A673 (cell line): ENCODE data around the gene ITSN2. TPM values are rescaled to one million over a fixed set of nuclear protein-coding genes. Genes with fewer than 3 reads are reported as not detected.

Experiments used
- BruUV-seq: library from RNA; stranded (reverse); fragments of 400-500 nt; replicated peaks from 2 replicates; lab custom pipeline; 2021; lab: Mats Ljungman, UMichigan
- CTCF ChIA-PET: fragments of 300-600 bp; sonication (Branson Sonifier 250); formaldehyde crosslinking; loops from one replicate; lab custom pipeline; 2022; ENCODE audit warnings: antibody characterized with exemption; lab: Charles Lee
- POLR2A ChIA-PET: fragments of 300-600 bp; sonication (Branson Sonifier 250); formaldehyde crosslinking; loops from one replicate; lab custom pipeline; 2022; ENCODE audit warnings: antibody characterized with exemption; ENCODE audit not compliant: low non-redundant PET; lab: Charles Lee
- DNase-seq: peaks from one replicate; pipeline ENCODE4 v3.0.0-alpha.2; 2015; ENCODE audit warnings: low spot score
- H3K27ac ChIP-seq: fragments of 200-600 bp; sonication (generic); 2 replicates; pipeline ENCODE4 v1.5.1; 2016; ENCODE audit warnings: mixed run types, low read depth, mild to moderate bottlenecking, mixed read lengths, antibody characterized with exemption, low read length; ENCODE audit not compliant: poor library complexity, severe bottlenecking
- H3K27me3 ChIP-seq: fragments of 200-600 bp; sonication (generic); replicated peaks from 2 replicates; pipeline ENCODE4 v1.6.1; 2017; ENCODE audit warnings: mixed run types, low read depth, mild to moderate bottlenecking, mixed read lengths, antibody characterized with exemption, low read length; ENCODE audit not compliant: insufficient read depth, poor library complexity
- H3K36me3 ChIP-seq: fragments of 200-600 bp; sonication (generic); 2 replicates; pipeline ENCODE4 v1.6.1; 2016; ENCODE audit warnings: mixed run types, mild to moderate bottlenecking, mixed read lengths, antibody characterized with exemption, low read length; ENCODE audit not compliant: insufficient read depth, poor library complexity, severe bottlenecking
- H3K4me1 ChIP-seq: fragments of 200-600 bp; sonication (generic); 2 replicates; pipeline ENCODE4 v1.6.1; 2017; ENCODE audit warnings: mixed run types, mild to moderate bottlenecking, mixed read lengths, antibody characterized with exemption, low read length; ENCODE audit not compliant: insufficient read depth, poor library complexity, severe bottlenecking
- H3K4me3 ChIP-seq: fragments of 200-600 bp; sonication (generic); 2 replicates; pipeline ENCODE4 v1.5.1; 2016; ENCODE audit warnings: low read depth, mixed run types, mild to moderate bottlenecking, mixed read lengths, low read length; ENCODE audit not compliant: poor library complexity, severe bottlenecking
- H3K9me3 ChIP-seq: fragments of 200-600 bp; sonication (generic); 2 replicates; pipeline ENCODE4 v1.6.1; 2016; ENCODE audit warnings: mixed run types, low read depth, mild to moderate bottlenecking, mixed read lengths, antibody characterized with exemption, low read length; ENCODE audit not compliant: poor library complexity, severe bottlenecking
- EZH2 ChIP-seq: fragments of 200-600 bp; sonication (generic); IDR thresholded peaks from 2 replicates; pipeline ENCODE4 v1.6.1; 2017; ENCODE audit warnings: borderline replicate concordance, low read depth, mild to moderate bottlenecking, mixed read lengths, antibody characterized with exemption, low read length; ENCODE audit not compliant: poor library complexity, severe bottlenecking
- intact Hi-C: fragments of 100-400 bp; cut with micrococcal nuclease; formaldehyde crosslinking; loops from one replicate; pipeline ENCODE4 v1.10.0; 2022; ENCODE audit not compliant: unreplicated experiment
- total RNA-seq: library from RNA; stranded (reverse); gene quantifications from 2 replicates; pipeline ENCODE4 v1.2.3, GENCODE V29; 2021
- TF ChIP-seq, protein P1 (sequence below): fragments of 300-800, 200-600 bp; sonication (generic); conservative IDR thresholded peaks from 2 replicates; pipeline ENCODE4 v1.5.1; 2017; ENCODE audit warnings: low read depth, mild to moderate bottlenecking, antibody characterized with exemption, low read length, moderate library complexity, mixed read lengths

The ITSN2 gene
- total RNA-seq, 1 experiment from 2014 or later = 16.4 TPM

DNA sequence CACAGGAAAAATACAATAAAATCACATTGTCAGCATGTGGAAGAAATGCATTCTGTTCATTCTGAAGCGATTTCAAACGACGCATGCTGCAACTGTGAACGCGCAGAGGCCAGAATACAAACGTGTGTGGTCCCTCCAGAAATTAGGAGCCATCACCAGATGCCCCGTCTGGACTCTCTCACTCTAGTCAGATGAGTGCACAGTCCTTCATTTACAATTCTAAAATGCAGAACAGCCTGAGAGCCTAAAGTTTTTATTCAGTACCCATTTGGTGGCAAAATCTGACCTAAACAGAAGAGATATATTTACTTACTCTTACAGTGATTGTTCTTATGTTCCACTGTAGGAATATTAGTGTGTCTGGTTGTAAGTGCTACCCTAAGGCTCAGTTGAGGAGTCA is 148.9 kb downstream of the ITSN2 start:
- intact Hi-C loops = no loop called here
- TF ChIP-seq, protein P1, sequence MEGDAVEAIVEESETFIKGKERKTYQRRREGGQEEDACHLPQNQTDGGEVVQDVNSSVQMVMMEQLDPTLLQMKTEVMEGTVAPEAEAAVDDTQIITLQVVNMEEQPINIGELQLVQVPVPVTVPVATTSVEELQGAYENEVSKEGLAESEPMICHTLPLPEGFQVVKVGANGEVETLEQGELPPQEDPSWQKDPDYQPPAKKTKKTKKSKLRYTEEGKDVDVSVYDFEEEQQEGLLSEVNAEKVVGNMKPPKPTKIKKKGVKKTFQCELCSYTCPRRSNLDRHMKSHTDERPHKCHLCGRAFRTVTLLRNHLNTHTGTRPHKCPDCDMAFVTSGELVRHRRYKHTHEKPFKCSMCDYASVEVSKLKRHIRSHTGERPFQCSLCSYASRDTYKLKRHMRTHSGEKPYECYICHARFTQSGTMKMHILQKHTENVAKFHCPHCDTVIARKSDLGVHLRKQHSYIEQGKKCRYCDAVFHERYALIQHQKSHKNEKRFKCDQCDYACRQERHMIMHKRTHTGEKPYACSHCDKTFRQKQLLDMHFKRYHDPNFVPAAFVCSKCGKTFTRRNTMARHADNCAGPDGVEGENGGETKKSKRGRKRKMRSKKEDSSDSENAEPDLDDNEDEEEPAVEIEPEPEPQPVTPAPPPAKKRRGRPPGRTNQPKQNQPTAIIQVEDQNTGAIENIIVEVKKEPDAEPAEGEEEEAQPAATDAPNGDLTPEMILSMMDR = no peak
- TF ChIP-seq EZH2 = no peak
- ChIA-PET POLR2A (no interaction called here), CTCF (no interaction called here)
- DNase-seq = no peak
- Histone ChIP-seq H3K36me3 (no peaks in the 10 kb centered on the region), H3K27me3 (no peaks in the 10 kb centered on the region), H3K9me3 (no peaks in the 10 kb centered on the region), H3K4me3 (no peak overlapping the region), H3K4me1 (no peaks in the 10 kb centered on the region), H3K27ac (no peak overlapping the region)
- no TSS peak for BruUV-seq

DNA sequence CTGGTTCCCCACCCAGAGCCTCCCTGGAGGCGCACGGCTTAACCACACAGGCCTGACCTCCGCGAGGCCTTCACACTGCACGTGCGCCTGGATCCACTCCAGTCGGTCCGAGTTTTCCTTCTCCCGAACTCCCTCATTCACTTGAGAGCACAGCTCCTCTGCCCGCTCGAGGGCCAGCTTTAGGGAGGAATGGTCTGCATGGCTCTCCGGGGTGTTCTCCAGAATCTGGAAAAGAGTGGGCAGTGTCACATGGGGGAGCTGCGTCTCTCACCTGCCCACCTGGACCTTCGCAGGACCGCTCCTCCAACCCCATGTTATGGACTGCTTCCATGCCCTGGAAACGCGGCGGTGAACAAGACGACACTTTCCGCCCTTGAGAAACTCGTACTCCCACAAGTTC is 149.6 kb downstream of the ITSN2 start:
- no peaks in the 10 kb centered on the region for H3K36me3 ChIP-seq
- H3K4me1 ChIP-seq = no peaks in the 10 kb centered on the region
- ChIA-PET POLR2A (no interaction called here), CTCF (no interaction called here)
- no peak for DNase-seq
- BruUV-seq = no TSS peak
- no peak overlapping the region for H3K4me3 ChIP-seq
- H3K27me3 ChIP-seq = no peaks in the 10 kb centered on the region
- TF ChIP-seq, protein P1 = no peak
- TF ChIP-seq EZH2 = no peak
- no peaks in the 10 kb centered on the region for H3K9me3 ChIP-seq
- intact Hi-C loops = no loop called here
- no peak overlapping the region for H3K27ac ChIP-seq

DNA sequence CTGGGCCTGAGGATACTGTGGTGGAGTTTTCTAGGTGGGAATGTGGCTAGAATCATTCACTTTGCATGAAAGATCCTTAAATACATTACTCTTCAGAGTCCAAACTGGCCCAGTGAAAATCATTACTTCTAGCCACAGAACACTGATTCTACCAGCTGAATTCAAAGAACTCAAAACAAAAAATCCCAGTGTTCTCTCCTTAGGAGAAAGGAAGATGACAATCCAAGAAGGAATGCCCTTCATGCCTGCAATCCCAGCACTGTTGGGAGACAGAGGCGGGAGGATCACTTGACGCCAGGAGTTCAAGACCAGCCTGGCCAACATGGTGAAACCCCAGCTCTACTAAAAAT is 150.3 kb downstream of the ITSN2 start:
- H3K4me3 ChIP-seq = no peak overlapping the region
- no peaks in the 10 kb centered on the region for H3K4me1 ChIP-seq
- H3K27me3 ChIP-seq = no peaks in the 10 kb centered on the region
- ChIA-PET POLR2A (interaction anchor here (0.6 kb wide), 1 partner anchor 72 kb away, joined by 3 read pairs; no protein-coding TSS in a partner anchor), CTCF (no interaction called here)
- H3K9me3 ChIP-seq = no peaks in the 10 kb centered on the region
- no peaks in the 10 kb centered on the region for H3K36me3 ChIP-seq
- TF ChIP-seq EZH2 = no peak
- TF ChIP-seq, protein P1 = no peak
- no TSS peak for BruUV-seq
- DNase-seq = no peak
- no peak overlapping the region for H3K27ac ChIP-seq
- intact Hi-C loops = no loop called here
